ENCODE results near the gene RRN3. TPM values are rescaled to one million over a fixed set of nuclear protein-coding genes. Genes with fewer than 3 reads are reported as not detected.
A peak's percentile ranks its signal among the peaks of the same experiment; 100 is the strongest.
"Not testable (repeated sequence)": the region's sequence is repeated elsewhere in the genome, so short reads cannot be mapped to it uniquely, and the experiment has no call there.

The RRN3 gene
- total RNA-seq, 1 experiment from 2014 or later = 39.3 TPM

DNA sequence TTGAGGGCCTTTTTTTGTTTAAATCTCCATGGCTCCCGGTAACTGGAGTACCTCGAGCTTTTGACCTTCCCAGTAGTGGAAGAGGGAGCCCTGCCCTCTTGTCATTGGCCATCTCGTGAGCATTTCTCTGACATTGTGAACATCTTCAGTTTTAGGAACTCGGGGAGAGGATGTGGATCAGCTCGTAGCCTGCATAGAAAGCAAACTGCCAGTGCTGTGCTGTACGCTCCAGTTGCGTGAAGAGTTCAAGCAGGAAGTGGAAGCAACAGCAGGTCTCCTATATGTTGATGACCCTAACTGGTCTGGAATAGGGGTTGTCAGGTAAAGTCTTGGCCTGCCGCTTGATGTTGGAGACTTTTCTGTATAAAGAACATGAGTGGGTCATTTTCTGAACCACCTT is 62.5 kb downstream of the RRN3 start:
- Histone ChIP-seq H3K27ac (ENCODE audit: low read depth, low read length, poor library complexity, severe bottlenecking) (peak overlapping the region; percentile 0), H3K9me3 (ENCODE audit: low read depth, low read length, poor library complexity, severe bottlenecking) (no peaks in the 10 kb centered on the region), H3K36me3 (ENCODE audit: insufficient read depth, low read length, poor library complexity, severe bottlenecking) (peaks cover 58% of the 10 kb centered on the region), H3K4me1 (ENCODE audit: insufficient read depth, low read length, poor library complexity, severe bottlenecking) (no peaks in the 10 kb centered on the region), H3K4me3 (ENCODE audit: low read depth, low read length, poor library complexity, severe bottlenecking) (no peak overlapping the region), H3K27me3 (replicated peaks; ENCODE audit: insufficient read depth, low read depth, low read length, poor library complexity) (no peaks in the 10 kb centered on the region)
- BruUV-seq (replicated peaks) = no TSS peak
- intact Hi-C loops (cut with micrococcal nuclease; ENCODE audit: unreplicated experiment) = no loop called here
- ChIA-PET POLR2A (ENCODE audit: low non-redundant PET) (no interaction called here), CTCF (no interaction called here)
- no peak for DNase-seq (ENCODE audit: low spot score)
- TF ChIP-seq EZH2 (IDR thresholded peaks at IDR 0.05; ENCODE audit: borderline replicate concordance, low read depth, low read length, poor library complexity, severe bottlenecking) = no peak
- TF ChIP-seq, protein P1, sequence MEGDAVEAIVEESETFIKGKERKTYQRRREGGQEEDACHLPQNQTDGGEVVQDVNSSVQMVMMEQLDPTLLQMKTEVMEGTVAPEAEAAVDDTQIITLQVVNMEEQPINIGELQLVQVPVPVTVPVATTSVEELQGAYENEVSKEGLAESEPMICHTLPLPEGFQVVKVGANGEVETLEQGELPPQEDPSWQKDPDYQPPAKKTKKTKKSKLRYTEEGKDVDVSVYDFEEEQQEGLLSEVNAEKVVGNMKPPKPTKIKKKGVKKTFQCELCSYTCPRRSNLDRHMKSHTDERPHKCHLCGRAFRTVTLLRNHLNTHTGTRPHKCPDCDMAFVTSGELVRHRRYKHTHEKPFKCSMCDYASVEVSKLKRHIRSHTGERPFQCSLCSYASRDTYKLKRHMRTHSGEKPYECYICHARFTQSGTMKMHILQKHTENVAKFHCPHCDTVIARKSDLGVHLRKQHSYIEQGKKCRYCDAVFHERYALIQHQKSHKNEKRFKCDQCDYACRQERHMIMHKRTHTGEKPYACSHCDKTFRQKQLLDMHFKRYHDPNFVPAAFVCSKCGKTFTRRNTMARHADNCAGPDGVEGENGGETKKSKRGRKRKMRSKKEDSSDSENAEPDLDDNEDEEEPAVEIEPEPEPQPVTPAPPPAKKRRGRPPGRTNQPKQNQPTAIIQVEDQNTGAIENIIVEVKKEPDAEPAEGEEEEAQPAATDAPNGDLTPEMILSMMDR (conservative IDR thresholded peaks at IDR 0.05; ENCODE audit: low read depth, low read length) = no peak

DNA sequence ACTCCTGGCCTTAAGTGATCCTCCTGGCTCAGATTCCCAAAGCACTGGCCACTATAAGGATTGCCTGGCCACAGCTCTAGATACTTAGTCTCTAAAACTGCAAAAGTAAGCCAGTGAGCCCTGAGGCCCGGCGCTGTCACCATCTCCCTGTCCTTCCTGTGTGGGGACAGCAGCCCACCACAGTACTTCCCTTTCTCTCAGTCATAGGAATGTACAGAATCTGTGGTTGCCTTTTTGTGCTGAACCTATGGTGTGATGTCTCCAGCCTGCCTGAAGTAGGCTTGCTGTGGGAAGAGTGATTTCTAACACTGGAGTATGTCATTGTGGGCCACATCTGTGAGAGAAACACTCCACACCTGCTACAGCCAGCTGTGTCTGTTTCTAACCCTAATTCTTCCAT is 62.9 kb downstream of the RRN3 start:
- no peak for DNase-seq (ENCODE audit: low spot score)
- BruUV-seq (replicated peaks) = no TSS peak
- CTCF ChIA-PET = no interaction called here
- no peaks in the 10 kb centered on the region for H3K4me1 ChIP-seq (ENCODE audit: insufficient read depth, low read length, poor library complexity, severe bottlenecking)
- H3K27ac ChIP-seq (ENCODE audit: low read depth, low read length, poor library complexity, severe bottlenecking) = peak overlapping the region; percentile 0
- peaks cover 54% of the 10 kb centered on the region for H3K36me3 ChIP-seq (ENCODE audit: insufficient read depth, low read length, poor library complexity, severe bottlenecking)
- TF ChIP-seq, protein P1 (conservative IDR thresholded peaks at IDR 0.05; ENCODE audit: low read depth, low read length) = no peak
- no peak for TF ChIP-seq EZH2 (IDR thresholded peaks at IDR 0.05; ENCODE audit: borderline replicate concordance, low read depth, low read length, poor library complexity, severe bottlenecking)
- no peaks in the 10 kb centered on the region for H3K9me3 ChIP-seq (ENCODE audit: low read depth, low read length, poor library complexity, severe bottlenecking)
- no peaks in the 10 kb centered on the region for H3K27me3 ChIP-seq (replicated peaks; ENCODE audit: insufficient read depth, low read depth, low read length, poor library complexity)
- intact Hi-C loops (cut with micrococcal nuclease; ENCODE audit: unreplicated experiment) = no loop called here
- H3K4me3 ChIP-seq (ENCODE audit: low read depth, low read length, poor library complexity, severe bottlenecking) = no peak overlapping the region
- POLR2A ChIA-PET (ENCODE audit: low non-redundant PET) = no interaction called here

DNA sequence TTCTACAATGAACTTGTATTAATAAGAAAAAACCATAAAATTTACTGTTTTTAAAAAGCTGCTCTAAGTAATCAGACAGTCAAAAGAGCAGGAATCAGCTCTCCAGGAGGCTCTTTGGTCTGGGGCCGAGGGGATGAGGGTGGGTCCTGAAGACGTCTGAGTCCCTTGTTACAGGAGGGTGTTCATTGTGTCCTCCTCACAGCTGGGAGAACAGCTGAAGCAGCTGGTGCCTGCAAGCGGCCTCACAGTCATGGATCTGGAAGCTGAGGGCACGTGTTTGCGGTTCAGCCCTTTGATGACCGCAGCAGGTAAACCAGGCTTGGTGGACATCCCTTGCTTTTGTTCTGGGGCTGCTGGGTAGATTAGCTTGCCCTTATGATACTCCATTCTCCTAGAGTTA is 64.3 kb downstream of the RRN3 start:
- H3K4me3 ChIP-seq (ENCODE audit: low read depth, low read length, poor library complexity, severe bottlenecking); H3K9me3 ChIP-seq (ENCODE audit: low read depth, low read length, poor library complexity, severe bottlenecking); CTCF ChIA-PET; H3K27ac ChIP-seq (ENCODE audit: low read depth, low read length, poor library complexity, severe bottlenecking); intact Hi-C loops (cut with micrococcal nuclease; ENCODE audit: unreplicated experiment); H3K27me3 ChIP-seq (replicated peaks; ENCODE audit: insufficient read depth, low read depth, low read length, poor library complexity); BruUV-seq (replicated peaks); DNase-seq (ENCODE audit: low spot score); POLR2A ChIA-PET (ENCODE audit: low non-redundant PET): not testable (repeated sequence)
- H3K4me1 ChIP-seq (ENCODE audit: insufficient read depth, low read length, poor library complexity, severe bottlenecking) = peaks cover 12% of the 10 kb centered on the region
- peaks cover 47% of the 10 kb centered on the region for H3K36me3 ChIP-seq (ENCODE audit: insufficient read depth, low read length, poor library complexity, severe bottlenecking)

DNA sequence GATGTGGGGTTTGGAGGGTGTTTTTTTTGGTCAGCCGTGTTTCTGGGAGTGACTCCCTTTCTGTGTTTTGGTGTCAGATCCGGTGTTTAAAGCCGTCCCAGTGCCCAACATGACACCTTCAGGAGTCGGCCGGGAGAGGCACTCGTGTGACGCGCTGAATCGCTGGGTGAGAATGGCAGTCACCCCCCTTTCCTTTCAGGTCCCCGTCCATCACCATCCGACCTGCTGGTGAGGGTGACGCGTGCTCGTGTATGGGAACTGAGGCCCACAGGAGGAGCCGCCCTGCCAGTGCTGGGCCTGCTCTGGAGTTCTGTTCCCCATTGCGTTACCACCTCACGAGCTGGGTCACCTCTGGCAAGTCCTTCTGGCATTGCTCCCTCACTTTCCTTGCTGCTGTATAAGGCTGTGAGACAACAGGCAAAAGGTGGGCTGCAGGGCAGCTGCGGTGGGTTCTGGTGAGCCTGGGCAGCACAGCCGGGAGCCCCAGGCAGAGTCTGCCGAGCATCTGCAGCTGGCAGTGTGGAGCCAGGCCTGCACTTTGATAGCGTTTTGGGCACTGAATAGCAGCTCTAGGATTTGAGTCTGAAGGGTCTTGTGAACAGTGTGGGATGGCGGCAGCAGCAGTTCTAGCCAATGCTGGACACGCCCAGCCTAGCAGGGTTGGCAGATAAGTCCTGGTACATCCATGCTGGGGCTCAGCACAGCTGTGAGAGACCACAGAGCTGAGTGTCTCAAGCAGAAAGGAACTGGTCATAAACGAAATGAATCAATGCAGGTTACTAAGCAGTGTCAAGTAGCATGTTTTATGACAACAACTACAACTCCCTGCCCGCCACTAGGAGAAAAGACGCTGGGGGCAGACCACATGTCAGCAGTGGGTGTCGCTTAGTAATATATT is 65.0 kb downstream of the RRN3 start:
- H3K27me3 ChIP-seq (replicated peaks; ENCODE audit: insufficient read depth, low read depth, low read length, poor library complexity); H3K9me3 ChIP-seq (ENCODE audit: low read depth, low read length, poor library complexity, severe bottlenecking); CTCF ChIA-PET; H3K4me3 ChIP-seq (ENCODE audit: low read depth, low read length, poor library complexity, severe bottlenecking); POLR2A ChIA-PET (ENCODE audit: low non-redundant PET); BruUV-seq (replicated peaks); DNase-seq (ENCODE audit: low spot score); intact Hi-C loops (cut with micrococcal nuclease; ENCODE audit: unreplicated experiment): not testable (repeated sequence)
- Histone ChIP-seq H3K27ac (ENCODE audit: low read depth, low read length, poor library complexity, severe bottlenecking) (peak overlapping the region; percentile 40), H3K4me1 (ENCODE audit: insufficient read depth, low read length, poor library complexity, severe bottlenecking) (peaks cover 14% of the 10 kb centered on the region), H3K36me3 (ENCODE audit: insufficient read depth, low read length, poor library complexity, severe bottlenecking) (peaks cover 45% of the 10 kb centered on the region)

DNA sequence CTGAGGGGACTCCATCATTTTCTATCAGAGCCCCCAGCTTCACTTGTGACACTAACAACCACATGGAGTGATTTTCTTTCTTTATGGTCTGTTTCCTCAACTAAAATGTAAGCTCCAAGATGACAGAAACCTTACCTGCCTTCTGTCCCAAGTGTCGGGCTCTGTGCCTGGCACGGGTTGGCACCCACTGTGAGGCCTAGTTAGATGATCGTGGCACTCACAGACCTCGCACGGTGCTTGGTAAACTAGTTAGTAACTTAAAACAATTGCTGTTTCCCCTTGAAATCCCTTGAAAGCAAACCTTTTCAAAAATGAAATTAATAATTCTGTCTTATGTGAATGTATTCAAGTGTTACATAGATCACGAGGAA is 65.7 kb downstream of the RRN3 start:
- Histone ChIP-seq H3K27ac (ENCODE audit: low read depth, low read length, poor library complexity, severe bottlenecking) (peak overlapping the region; percentile 29), H3K4me1 (ENCODE audit: insufficient read depth, low read length, poor library complexity, severe bottlenecking) (peaks cover 14% of the 10 kb centered on the region), H3K36me3 (ENCODE audit: insufficient read depth, low read length, poor library complexity, severe bottlenecking) (peaks cover 37% of the 10 kb centered on the region)
- POLR2A ChIA-PET (ENCODE audit: low non-redundant PET); H3K27me3 ChIP-seq (replicated peaks; ENCODE audit: insufficient read depth, low read depth, low read length, poor library complexity); H3K9me3 ChIP-seq (ENCODE audit: low read depth, low read length, poor library complexity, severe bottlenecking); intact Hi-C loops (cut with micrococcal nuclease; ENCODE audit: unreplicated experiment); H3K4me3 ChIP-seq (ENCODE audit: low read depth, low read length, poor library complexity, severe bottlenecking); CTCF ChIA-PET; DNase-seq (ENCODE audit: low spot score): not testable (repeated sequence)
- TSS peak; percentile 9 for BruUV-seq (replicated peaks)

All from A673 (cell line).